Measurements from ENCODE around the gene ATP2B1.

DNA sequence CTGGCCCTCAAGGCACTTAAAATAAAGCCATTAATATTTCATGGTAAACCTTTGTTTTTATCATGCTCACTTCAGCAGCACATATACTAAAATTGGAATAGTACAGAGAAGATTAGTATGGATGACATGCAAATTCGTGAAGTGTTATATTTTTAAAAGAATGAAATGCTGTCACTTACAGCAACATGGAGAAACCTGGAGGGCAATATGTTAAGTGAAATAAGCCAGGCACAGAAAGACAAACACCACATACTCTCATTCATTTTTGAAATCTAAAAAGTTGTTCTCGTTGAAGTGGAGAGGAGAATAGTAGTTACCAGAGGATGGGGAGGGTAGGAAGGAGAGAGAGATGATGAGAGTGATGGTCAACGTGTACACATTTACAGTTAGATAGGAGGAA lies 45.4 kb upstream of the ATP2B1 start:
- TF ChIP-seq YY1 (IDR thresholded peaks at IDR 0.05; ENCODE audit: insufficient read depth, insufficient read length) = no peak
- TF ChIP-seq SUZ12 (IDR thresholded peaks at IDR 0.05; ENCODE audit: extremely low read depth, insufficient read depth, insufficient read length) = no peak
